Activated CD4-positive, CD25-positive, alpha-beta regulatory T cell treated with anti-CD3 and anti-CD28 coated beads, Interleukin-2, amount 50 U/mL, for 16 hours (primary cell): ENCODE data around the gene CXCR2.
"Not testable (repeated sequence)": the region's sequence is repeated elsewhere in the genome, so short reads cannot be mapped to it uniquely, and the experiment has no call there.

Experiments
- DNase-seq: peaks from one replicate; pipeline ENCODE4 v3.0.0-alpha.2; 2020; ENCODE audit warnings: low read depth, low spot score

Gene CXCR2

DNA sequence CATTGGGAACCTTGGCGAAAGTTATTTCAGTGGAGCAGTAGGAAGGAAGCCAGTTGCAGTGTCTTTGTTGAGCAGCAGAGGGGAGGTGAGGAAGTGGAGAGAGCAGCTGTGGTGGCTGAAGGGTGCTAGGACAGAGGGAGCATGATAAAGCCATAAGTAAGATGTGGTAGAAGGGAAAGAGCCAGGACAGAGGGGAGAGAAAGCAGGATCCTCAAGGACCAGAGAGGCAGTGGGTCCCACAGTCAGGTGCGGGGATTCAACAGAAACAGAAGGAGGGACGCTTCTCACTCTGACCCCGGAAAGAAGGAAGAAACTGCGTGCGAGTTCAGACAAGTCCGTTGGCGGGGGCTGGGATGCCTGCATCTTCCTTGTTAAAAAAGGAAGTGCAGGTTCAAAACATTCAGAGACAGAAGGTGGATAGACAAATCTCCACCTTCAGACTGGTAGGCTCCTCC lies at the start of gene CXCR2:
Gene CXCR2, plus strand, starts transcription at position 403 of the 455 bp plus-strand sequence. CDS start 8,774 bp downstream, outside the sequence.
- DNase-seq, result no peak

GRCh38 chr2:218077464-218078216 lies 48.2 kb upstream of the CXCR2 start:
- DNase-seq, result no peak

- DNase-seq, result no peak
These were observed 45.6 kb upstream of the CXCR2 start for GRCh38 chr2:218079943-218080913.

- no peak for DNase-seq
These were observed 44.8 kb upstream of the CXCR2 start for GRCh38 chr2:218081063-218081462.

GRCh38 chr2:218081695-218082094 lies 44.1 kb upstream of the CXCR2 start:
- DNase-seq, result no peak

GRCh38 chr2:218082586-218083351 lies 43.1 kb upstream of the CXCR2 start:
- DNase-seq, result no peak

GRCh38 chr2:218083352-218083676 lies 42.5 kb upstream of the CXCR2 start:
- no peak for DNase-seq

- DNase-seq, result no peak
These were observed 39.4 kb upstream of the CXCR2 start for GRCh38 chr2:218086478-218086877.

GRCh38 chr2:218089259-218089658 lies 36.6 kb upstream of the CXCR2 start:
- no peak for DNase-seq

- DNase-seq, result no peak
These were observed 34.1 kb upstream of the CXCR2 start for GRCh38 chr2:218091746-218092145.

DNA sequence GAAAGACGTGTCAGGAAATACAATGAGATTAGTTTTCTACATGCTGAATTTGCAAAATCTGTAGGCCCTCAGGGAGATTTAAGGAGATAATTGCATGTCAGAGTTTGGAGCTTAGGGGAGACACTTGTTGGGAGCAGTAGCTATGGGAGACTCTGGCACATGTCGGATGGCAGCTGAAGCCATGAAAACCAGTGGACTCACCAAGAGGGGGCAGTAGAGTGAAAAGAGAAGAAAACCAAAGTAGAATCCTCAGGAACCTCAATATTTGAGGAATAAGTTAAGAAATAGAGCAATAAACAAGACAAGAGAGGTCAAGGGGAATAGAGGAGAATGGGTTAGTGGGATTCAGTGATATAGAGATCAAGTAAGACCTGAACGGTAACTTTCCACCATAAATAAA lies 31.9 kb upstream of the CXCR2 start:
- no peak for DNase-seq

- DNase-seq, result no peak
These were observed 30.0 kb upstream of the CXCR2 start for GRCh38 chr2:218095853-218096252.

DNA sequence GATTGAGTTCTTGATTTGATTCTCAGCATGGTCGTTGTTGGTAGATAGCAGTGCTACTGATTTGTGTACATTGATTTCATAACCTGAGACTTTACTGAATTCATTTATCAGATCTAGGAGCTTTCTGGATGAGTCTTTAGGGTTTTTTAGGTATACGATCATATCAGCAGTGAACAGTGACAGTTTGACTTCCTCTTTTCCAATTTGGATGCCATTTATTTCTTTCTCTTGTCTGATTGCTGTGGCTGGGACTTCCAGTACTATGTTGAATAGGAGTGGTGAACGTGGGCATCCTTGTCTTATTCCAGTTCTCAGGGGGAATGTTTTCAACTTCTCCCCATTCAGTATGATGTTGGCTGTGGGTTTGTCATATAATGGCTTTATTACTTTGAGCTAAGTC lies 27.9 kb upstream of the CXCR2 start:
- no peak for DNase-seq

DNA sequence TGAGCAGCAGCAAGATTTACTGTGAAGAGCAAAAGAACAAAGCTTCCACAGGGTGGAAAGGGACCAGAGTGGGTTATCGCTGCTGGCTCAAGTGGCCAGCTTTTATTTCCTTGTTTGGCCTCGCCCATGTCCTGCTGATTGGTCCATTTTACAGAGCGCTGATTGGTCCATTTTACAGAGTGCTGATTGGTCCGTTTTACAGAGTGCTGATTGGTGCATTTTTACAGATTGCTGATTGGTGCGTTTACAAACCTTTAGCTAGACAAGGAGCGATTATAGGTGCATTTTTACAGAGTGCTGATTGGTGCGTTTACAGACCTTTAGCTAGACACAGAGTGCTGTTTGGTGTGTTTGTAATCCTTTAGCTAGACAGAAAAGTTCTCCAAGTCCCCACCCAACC lies 17.0 kb upstream of the CXCR2 start:
- not testable (repeated sequence) for DNase-seq

DNA sequence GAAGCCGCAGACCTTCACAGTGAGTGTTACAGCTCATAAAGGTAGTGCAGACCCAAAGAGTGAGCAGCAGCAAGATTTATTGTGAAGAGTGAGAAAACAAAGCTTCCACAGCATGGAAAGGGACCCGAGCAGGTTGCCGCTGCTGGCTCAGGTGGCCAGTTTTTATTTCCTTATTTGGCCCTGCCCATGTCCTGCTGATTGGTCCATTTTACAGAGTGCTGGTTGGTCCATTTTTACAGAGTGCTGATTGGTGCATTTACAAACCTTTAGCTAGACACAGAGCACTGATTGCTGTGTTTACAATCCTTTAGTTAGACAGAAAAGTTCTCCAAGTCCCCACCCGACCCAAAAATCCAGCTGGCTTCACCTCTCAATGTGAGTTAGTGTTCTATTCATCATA lies 4.0 kb upstream of the CXCR2 start:
- DNase-seq, result not testable (repeated sequence)

DNA sequence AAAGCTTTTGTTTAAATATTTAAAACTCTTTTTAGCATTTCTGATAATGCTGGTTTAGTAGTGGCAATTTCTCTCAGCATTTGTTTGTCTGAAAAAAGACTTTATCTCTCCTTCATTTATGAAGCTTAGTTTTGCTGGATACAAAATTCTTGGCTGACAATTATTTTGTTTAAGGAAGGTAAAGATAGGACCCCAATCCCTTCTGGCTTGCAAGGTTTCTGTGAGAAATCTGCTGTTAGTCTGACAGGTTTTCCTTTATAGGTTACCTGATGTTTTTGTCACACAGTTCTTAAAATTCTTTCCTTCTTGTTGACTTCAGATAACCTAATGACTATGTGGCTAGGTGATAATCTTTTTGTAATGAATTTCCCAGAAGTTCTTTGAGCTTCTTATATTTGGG lies 3.5 kb upstream of the CXCR2 start:
- DNase-seq, result not testable (repeated sequence)

GRCh38 chr2:218123986-218124385 lies 1.8 kb upstream of the CXCR2 start:
- DNase-seq, result no peak

DNA sequence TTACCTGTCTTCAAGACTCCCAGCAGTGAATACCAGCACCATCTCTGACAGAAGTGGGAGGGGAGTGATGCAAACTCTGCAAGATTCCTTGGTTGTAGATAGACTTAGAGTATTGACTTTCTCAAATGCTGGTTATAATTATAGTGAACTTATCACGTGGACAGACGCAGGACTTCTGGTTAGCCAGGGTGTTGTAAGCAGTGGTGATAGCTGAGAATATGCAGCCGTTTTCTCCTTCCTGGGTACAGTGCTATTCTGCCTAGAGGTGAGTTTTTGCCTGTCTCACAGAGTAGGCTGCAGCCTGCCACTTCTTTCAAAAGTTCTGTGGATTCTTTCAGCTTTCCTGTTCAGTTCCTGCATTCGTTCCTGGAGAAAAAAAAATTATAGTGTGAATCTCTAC lies 733 bp upstream of the CXCR2 start:
- DNase-seq, result no peak

DNA sequence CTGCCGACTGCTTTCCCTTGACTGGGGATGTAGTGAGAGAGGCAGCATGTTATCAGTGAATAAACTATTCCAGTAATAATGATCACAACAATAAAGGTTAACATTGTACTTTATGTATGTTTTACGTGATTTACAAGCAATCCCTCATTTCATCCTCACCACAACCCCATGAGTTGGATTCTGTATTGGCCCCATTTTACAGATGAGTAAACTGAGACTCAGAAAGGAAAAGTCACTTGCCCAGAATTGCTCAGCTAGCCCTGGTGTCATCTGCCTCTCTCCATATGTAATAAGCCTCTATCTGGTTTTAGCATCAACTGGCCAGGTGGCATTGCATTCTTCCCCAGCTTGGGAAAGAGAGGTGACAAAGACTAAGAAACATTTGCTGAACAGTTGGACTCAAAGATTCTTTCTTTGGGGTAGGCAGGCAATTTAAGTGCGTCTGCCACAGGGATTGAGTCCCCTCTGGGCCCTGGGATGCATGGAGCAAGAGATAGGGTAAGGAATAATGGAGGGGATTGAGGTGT lies 2.2 kb downstream of the CXCR2 start:
- no peak for DNase-seq

DNA sequence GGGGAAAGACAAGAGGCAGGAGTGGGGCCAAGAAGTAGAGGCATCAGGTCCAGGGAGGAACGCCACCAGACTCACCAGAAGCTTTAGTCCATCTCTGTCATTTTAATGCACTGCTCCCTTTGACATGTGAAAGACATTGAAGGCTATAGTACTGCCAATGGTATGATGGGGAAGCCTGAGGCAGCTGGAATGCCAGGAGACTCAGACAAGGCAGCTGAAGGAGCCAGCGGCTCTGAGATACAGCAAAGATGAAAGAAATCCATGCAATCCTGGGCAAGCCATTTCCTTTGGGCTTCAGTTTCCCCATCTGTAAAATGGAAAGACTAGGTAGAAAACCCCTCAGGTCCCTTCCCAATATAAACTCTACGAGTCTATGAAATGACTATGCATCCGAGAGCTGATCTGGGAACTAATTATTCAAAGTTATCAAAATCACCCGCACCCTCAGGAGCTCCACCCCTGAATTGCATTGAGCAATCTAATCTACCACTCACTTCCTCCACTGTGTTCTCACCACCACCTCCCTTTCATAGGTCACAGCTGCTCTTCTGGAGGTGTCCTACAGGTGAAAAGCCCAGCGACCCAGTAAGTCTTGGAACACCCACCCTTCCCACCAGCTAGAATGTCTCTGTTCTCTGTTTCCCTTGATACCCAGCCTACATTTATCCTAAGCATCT lies 3.1 kb downstream of the CXCR2 start:
- no peak for DNase-seq
